ENCODE results near the gene ORC2.
A peak's percentile ranks its signal among the peaks of the same experiment; 100 is the strongest.
"Not testable (repeated sequence)": the region's sequence is repeated elsewhere in the genome, so short reads cannot be mapped to it uniquely, and the experiment has no call there.

ORC2 gene

GRCh38 chr2:200899482-200899881 is 64.0 kb downstream of the ORC2 start:
- no peak overlapping the region for H3K9ac ChIP-seq
- H3K4me3 ChIP-seq (IDR thresholded peaks at IDR 0.05; ENCODE audit: insufficient read depth, low read depth, low read length) = no peak overlapping the region
- H3K4me1 ChIP-seq (ENCODE audit: low read depth, poor library complexity, severe bottlenecking) = peaks cover 5% of the 10 kb centered on the region
- no peak for TF ChIP-seq CTCF (conservative IDR thresholded peaks at IDR 0.05; ENCODE audit: low read depth, low read length)
- H2AFZ ChIP-seq (ENCODE audit: low read depth) = no peak overlapping the region
- H3K79me2 ChIP-seq (ENCODE audit: insufficient read depth, low read depth) = no peaks in the 10 kb centered on the region; the same call in 1 of the 2 replicates
- no peak overlapping the region for H3K27ac ChIP-seq
- peaks cover 4% of the 10 kb centered on the region; the same call in 1 of the 2 replicates for H3K36me3 ChIP-seq (ENCODE audit: insufficient read depth)
- no peaks in the 10 kb centered on the region for H3K27me3 ChIP-seq (ENCODE audit: insufficient read depth, low read depth)
- no peaks in the 10 kb centered on the region for H4K20me1 ChIP-seq (ENCODE audit: insufficient read depth)
- H3K4me2 ChIP-seq = no peak overlapping the region

- Histone ChIP-seq H4K20me1 (ENCODE audit: insufficient read depth) (no peaks in the 10 kb centered on the region), H3K27ac (peak within 1 kb of the TSS; percentile 92), H3K36me3 (ENCODE audit: insufficient read depth) (no peaks in the 10 kb centered on the region), H2AFZ (ENCODE audit: low read depth) (peak within 1 kb of the TSS; percentile 73), H3K9ac (peak within 1 kb of the TSS; percentile 81), H3K4me1 (ENCODE audit: low read depth, poor library complexity, severe bottlenecking) (peaks cover 22% of the 10 kb centered on the region), H3K4me3 (IDR thresholded peaks at IDR 0.05; ENCODE audit: insufficient read depth, low read depth, low read length) (peak within 1 kb of the TSS; percentile 87), H3K79me2 (ENCODE audit: insufficient read depth, low read depth) (peaks cover 33% of the 10 kb centered on the region), H3K4me2 (peak within 1 kb of the TSS; percentile 71), H3K27me3 (ENCODE audit: insufficient read depth, low read depth) (no peaks in the 10 kb centered on the region)
- TF ChIP-seq CTCF (conservative IDR thresholded peaks at IDR 0.05; ENCODE audit: low read depth, low read length) = 0 out of 2 replicates have a peak, but pooled peaks have one; percentile 18
These were observed 74.5 kb downstream of the ORC2 start, which contains the start of the genes NIF3L1 and PPIL3 for GRCh38 chr2:200888704-200889625. NIF3L1 (plus strand) TSS chr2:200889371; CDS start chr2:200891944, 2,573 bp downstream. PPIL3 (minus strand) TSS chr2:200889077; CDS start chr2:200887615, 1,462 bp downstream.

- H3K4me2 ChIP-seq; H3K79me2 ChIP-seq (ENCODE audit: insufficient read depth, low read depth); H3K36me3 ChIP-seq (ENCODE audit: insufficient read depth): not testable (repeated sequence)
These were observed 81.7 kb downstream of the ORC2 start for GRCh38 chr2:200881715-200882249.

GRCh38 chr2:200878289-200878880 is 85.1 kb downstream of the ORC2 start:
- no peak overlapping the region for H3K9ac ChIP-seq
- H2AFZ ChIP-seq (ENCODE audit: low read depth) = no peak overlapping the region
- no peaks in the 10 kb centered on the region for H3K36me3 ChIP-seq (ENCODE audit: insufficient read depth)
- no peak overlapping the region for H3K4me3 ChIP-seq (IDR thresholded peaks at IDR 0.05; ENCODE audit: insufficient read depth, low read depth, low read length)
- H3K27ac ChIP-seq = no peak overlapping the region
- H4K20me1 ChIP-seq (ENCODE audit: insufficient read depth) = no peaks in the 10 kb centered on the region
- no peaks in the 10 kb centered on the region for H3K27me3 ChIP-seq (ENCODE audit: insufficient read depth, low read depth)
- no peaks in the 10 kb centered on the region for H3K4me1 ChIP-seq (ENCODE audit: low read depth, poor library complexity, severe bottlenecking)
- H3K79me2 ChIP-seq (ENCODE audit: insufficient read depth, low read depth) = no peaks in the 10 kb centered on the region
- TF ChIP-seq CTCF (conservative IDR thresholded peaks at IDR 0.05; ENCODE audit: low read depth, low read length) = no peak
- no peak overlapping the region for H3K4me2 ChIP-seq

More at GRCh38 chr2:200881715-200882249, 81.7 kb downstream of the ORC2 start:
- H3K4me1 ChIP-seq (ENCODE audit: low read depth, poor library complexity, severe bottlenecking); H2AFZ ChIP-seq (ENCODE audit: low read depth); H4K20me1 ChIP-seq (ENCODE audit: insufficient read depth); H3K27ac ChIP-seq; H3K27me3 ChIP-seq (ENCODE audit: insufficient read depth, low read depth); H3K9ac ChIP-seq; H3K4me3 ChIP-seq (IDR thresholded peaks at IDR 0.05; ENCODE audit: insufficient read depth, low read depth, low read length): not testable (repeated sequence)
